ENCODE measurements around the gene CRYZ.

GRCh38 chr1:74674278-74675048 is 58.4 kb downstream of the CRYZ start:
- no peak for TF ChIP-seq CTCF (conservative IDR thresholded peaks at IDR 0.05; ENCODE audit: low read depth, low read length)
- TF ChIP-seq EZH2 (IDR thresholded peaks at IDR 0.05; ENCODE audit: borderline replicate concordance, low read depth, low read length, poor library complexity, severe bottlenecking), result no peak
